ENCODE measurements around the gene HOXA7. TPM values are rescaled to one million over a fixed set of nuclear protein-coding genes. Genes with fewer than 3 reads are reported as not detected.
A peak's percentile ranks its signal among the peaks of the same experiment; 100 is the strongest.

Gene HOXA7
- total and polyA plus RNA-seq, 2 of the 8 experiments (the other 6 are each of a cell fraction or from before 2014, with no cell fraction given) = 0.03 TPM; not detected in 1

- 39% methylated on average over 39 of the region's 40 CpGs; no CpG with 5 or more reads in 1 of the 2 experiments for WGBS, 2 experiments (ENCODE audit: extremely low coverage in 1 of 2, insufficient coverage in 1 of 2, insufficient read length in 1 of 2, insufficient replicate concordance in 2 of 2, low coverage in 1 of 2, low lambda C conversion rate in 2 of 2, missing lambda C conversion rate in 1 of 2)
- Histone ChIP-seq H2AK5ac (ENCODE audit: low read depth, low read length) (no peak overlapping the region), H3K36me3 (ENCODE audit: control insufficient read depth in 2 of 4, insufficient read depth in 4 of 4, low read length in 3 of 4) (peaks cover 0 to 6% (median 0%) of the 10 kb centered on the region in 4 experiments; a peak in 1 of 8 replicates), H4K8ac (ENCODE audit: extremely low read depth, insufficient read depth, low read length) (no peak overlapping the region), H2BK20ac (ENCODE audit: low read length) (no peak overlapping the region), H3K4me2 (ENCODE audit: insufficient read depth in 1 of 2, low read depth in 2 of 2, low read length in 2 of 2) (peak overlapping the region in 1 of 2 experiments; percentile 70; a peak in 1 of 4 replicates), H3K14ac (ENCODE audit: insufficient read length) (no peak overlapping the region), H3K9me3 (ENCODE audit: insufficient read depth in 2 of 2, low read depth in 1 of 2, low read length in 1 of 2) (peaks cover 0 to 3% of the 10 kb centered on the region in 2 experiments; a peak in 1 of 4 replicates), H2BK5ac (ENCODE audit: low read depth, low read length) (no peak overlapping the region), H3K56ac (replicated peaks; ENCODE audit: insufficient read length, low read depth, low read length) (no peak overlapping the region), H3K27ac (ENCODE audit: low read depth, low read length) (no peak overlapping the region), H2AFZ (ENCODE audit: low read length) (no peak overlapping the region), H3K9ac (replicated peaks in 1 of 4; ENCODE audit: extremely low read depth in 1 of 4, low read depth in 3 of 4, low read length in 3 of 4) (no peak overlapping the region), H3K27me3 (replicated peaks in 1 of 4; ENCODE audit: control insufficient read depth in 3 of 4, extremely low read depth in 1 of 4, insufficient read depth in 3 of 4, low read length in 3 of 4) (peaks cover 97 to 100% (median 99%) of the 10 kb centered on the region in 4 experiments), H3K18ac (ENCODE audit: extremely low read depth, low read length) (no peak overlapping the region), H4K5ac (ENCODE audit: insufficient read length, low read depth, low read length) (no peak overlapping the region), H3K79me2 (ENCODE audit: control insufficient read depth in 1 of 2, insufficient read depth in 2 of 2, low read length in 2 of 2) (no peaks in the 10 kb centered on the region), H2BK12ac (ENCODE audit: low read depth, low read length) (no peak overlapping the region), H4K20me1 (replicated peaks in 1 of 2; ENCODE audit: control insufficient read depth in 1 of 2, insufficient read depth in 2 of 2, low read length in 2 of 2) (peaks cover 26 to 31% of the 10 kb centered on the region in 2 experiments), H2BK120ac (replicated peaks; ENCODE audit: low read depth, low read length) (no peak overlapping the region), H3K4me3 (ENCODE audit: extremely low read depth in 1 of 4, insufficient read depth in 2 of 4, low read depth in 3 of 4, low read length in 4 of 4) (no peak overlapping the region; a peak in 1 of 8 replicates), H3K79me1 (ENCODE audit: low read depth, low read length) (no peaks in the 10 kb centered on the region), H3K23ac (ENCODE audit: insufficient read length) (no peak overlapping the region), H2BK15ac (ENCODE audit: low read length) (no peak overlapping the region), H4K91ac (replicated peaks; ENCODE audit: insufficient read length, low read length) (no peak overlapping the region), H3K4ac (replicated peaks; ENCODE audit: insufficient read length, low read depth, low read length) (no peak overlapping the region), H3K23me2 (ENCODE audit: low read depth, low read length) (peaks cover 9% of the 10 kb centered on the region), H3K4me1 (replicated peaks in 1 of 4; ENCODE audit: control insufficient read depth in 3 of 4, insufficient read depth in 4 of 4, low read length in 3 of 4) (peaks cover 0 to 10% (median 5%) of the 10 kb centered on the region in 4 experiments; a peak in 5 of 7 replicates)
- FAIRE-seq (no peak), DNase-seq (ENCODE audit: low read depth in 1 of 2, low spot score in 2 of 2) (no peak)
- CTCF ChIA-PET (ENCODE audit: partially characterized antibody) = interaction anchor here (0.7 to 12.5 kb wide), 43 partner anchors 10 to 1288 kb away, joined by 3 to 123 read pairs (median 6); partner anchors contain the start of genes HOXA1, HOXA10, HOXA3 and HOXA4
- POLR2A ChIA-PET (ENCODE audit: partially characterized antibody) = interaction anchor here (1.4 kb wide), 1 partner anchor 8 kb away, joined by 5 read pairs; the partner anchor contains the start of gene HOXA3
- no peak for TF ChIP-seq JUN (IDR thresholded peaks at IDR 0.05; ENCODE audit: low read depth, low read length)
- no peak for TF ChIP-seq KDM5A (IDR thresholded peaks at IDR 0.05; ENCODE audit: low read length)
- TF ChIP-seq TBP (IDR thresholded peaks at IDR 0.05; ENCODE audit: low read depth, low read length) = no peak
- no peak for TF ChIP-seq HDAC6 (IDR thresholded peaks at IDR 0.05; ENCODE audit: low read depth, low read length)
- no peak for TF ChIP-seq SP4 (IDR thresholded peaks at IDR 0.05; ENCODE audit: low read length)
- TF ChIP-seq CEBPB (IDR thresholded peaks at IDR 0.05; ENCODE audit: low read depth, low read length) = no peak
- TF ChIP-seq KDM4A (IDR thresholded peaks at IDR 0.05; ENCODE audit: low read depth, low read length, severe bottlenecking) = no peak
- TF ChIP-seq E2F6 (IDR thresholded peaks at IDR 0.05) = no peak
- no peak; the same call in 1 of the 2 replicates for TF ChIP-seq CBX8 (IDR thresholded peaks at IDR 0.05; ENCODE audit: borderline replicate concordance, low read depth, low read length)
- TF ChIP-seq TAF1 (IDR thresholded peaks at IDR 0.05; ENCODE audit: low read depth, low read length) = no peak
- no peak for TF ChIP-seq MAX (IDR thresholded peaks at IDR 0.05)
Observed at GRCh38 chr7:27143950-27144780, 12.3 kb downstream of the HOXA7 start.

Measured in H1 (cell line).